Measurements from ENCODE around the gene DPP6.

Gene DPP6

DNA sequence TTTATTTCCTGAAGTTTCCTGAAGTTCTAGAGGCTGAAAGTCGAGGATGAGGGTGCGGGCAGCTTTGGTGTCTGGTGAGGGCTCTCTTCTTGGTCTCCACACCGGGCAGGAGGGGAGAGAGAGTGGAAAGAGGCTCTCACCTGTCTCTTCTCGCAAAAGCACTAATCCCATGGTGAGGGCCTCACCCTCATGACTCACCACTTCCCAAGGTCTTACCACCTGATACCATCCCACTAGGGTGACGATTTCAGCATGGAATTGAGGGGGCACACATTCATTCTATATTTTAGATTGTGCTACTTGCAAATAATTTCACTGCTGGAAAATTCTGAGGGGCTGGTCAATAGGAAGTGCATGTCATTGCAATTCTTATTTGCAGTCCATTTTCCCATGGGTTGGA lies 292.9 kb downstream of the DPP6 start:
- DNase-seq: no peak

DNA sequence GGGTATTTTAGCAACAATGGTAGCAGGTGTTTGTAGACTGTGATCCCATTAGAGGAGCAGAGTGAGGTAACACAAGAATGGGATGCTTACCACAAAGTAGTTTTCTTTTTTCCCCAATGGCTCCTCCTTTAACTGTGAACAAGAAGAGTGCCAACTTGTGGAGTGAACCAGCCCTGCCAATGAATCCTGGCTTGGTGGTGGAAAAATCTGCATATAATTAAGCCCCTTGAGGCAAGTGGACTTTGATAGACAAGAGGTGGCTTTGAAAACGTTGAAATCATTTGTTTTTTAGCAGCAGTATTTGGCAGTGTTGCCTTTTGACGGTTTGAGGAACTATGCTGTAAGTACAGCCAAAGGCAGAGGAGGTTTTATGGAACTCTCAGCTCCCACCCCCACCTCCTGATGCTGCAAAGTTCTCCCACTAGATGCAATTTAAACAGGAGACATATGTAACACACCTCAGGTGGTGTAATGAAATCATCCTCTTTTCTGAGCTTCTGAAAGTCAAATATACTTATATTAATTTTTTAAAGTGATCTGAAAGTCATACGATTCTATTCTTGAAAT lies 295.6 kb downstream of the DPP6 start:
- DNase-seq: no peak

DNA sequence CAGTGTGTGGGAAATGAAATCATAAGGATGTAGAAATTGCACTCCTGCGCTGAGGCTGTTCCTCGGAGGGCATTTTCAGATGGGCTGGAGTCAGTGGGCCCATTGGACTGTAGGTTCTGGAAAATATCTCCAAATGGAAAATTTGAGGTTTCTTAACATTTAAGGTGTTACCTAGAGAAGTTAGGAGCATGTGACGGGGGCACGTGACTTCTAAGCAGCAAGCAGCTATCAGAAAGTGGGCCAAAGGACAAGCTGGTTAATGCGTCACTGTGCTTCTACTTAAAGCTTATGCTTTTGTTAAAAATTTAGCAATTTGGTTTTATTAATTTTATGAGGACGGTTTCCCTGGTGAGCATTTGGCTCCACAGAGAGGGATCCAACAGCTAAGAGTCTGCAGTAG lies 298.7 kb downstream of the DPP6 start:
- DNase-seq: no peak

DNA sequence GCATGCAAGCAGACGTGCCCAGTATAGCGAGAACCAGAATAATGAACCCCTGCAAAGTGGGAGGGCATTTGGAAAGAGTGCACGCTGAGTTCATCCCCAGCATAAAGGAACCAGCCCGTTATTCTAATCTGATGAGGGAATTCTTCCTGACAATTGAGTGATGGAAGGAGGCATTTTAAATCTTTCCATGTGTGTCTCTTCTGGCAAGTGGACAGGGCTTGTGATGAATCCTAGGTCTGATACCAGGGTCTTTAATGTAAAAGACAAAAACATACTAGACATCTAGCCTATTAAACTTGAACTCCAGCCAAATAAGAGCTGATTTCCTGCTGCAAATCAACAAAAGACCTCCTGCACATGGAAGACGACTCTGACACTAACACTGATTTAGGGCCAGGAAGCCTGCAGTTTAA lies 301.2 kb downstream of the DPP6 start:
- DNase-seq: no peak

DNA sequence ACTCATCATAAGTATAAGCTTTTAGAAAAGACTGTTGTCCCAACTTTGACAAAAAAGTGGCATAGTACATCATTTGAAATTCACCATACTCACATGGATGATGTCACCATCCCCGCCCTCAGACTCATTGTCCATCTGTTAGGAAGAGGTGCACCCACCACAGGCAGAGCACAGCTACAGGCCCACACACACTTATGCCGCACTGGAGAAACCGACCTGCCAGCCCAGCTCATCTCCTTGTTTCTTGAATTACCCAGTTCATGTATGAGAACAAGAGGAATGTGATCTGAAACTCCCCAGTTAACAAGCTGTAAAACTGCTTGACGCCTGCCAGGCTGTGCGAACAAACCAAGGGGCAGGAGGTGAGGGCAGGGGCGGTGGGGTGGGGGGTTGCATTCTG lies 312.0 kb downstream of the DPP6 start:
- no peak for DNase-seq

DNA sequence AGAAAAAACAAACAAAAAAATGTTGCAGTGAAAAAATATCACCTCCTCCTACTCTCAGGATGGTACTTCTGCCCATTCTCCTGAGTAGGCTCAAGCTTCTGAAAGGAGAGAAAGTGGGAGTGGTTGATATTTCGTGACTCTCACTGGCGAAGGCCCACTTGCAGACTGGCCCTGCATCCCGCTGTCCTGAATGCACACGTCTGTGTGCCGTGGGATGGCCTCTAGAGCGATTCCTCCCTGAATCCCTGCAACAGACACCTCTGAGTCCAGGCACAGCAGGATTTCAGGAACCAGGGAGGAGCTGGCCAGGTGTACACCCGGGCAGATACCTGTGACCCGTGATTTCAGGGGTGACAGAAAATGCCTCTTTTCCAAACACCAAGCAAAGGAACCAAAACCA lies 319.2 kb downstream of the DPP6 start:
- no peak for DNase-seq

DNA sequence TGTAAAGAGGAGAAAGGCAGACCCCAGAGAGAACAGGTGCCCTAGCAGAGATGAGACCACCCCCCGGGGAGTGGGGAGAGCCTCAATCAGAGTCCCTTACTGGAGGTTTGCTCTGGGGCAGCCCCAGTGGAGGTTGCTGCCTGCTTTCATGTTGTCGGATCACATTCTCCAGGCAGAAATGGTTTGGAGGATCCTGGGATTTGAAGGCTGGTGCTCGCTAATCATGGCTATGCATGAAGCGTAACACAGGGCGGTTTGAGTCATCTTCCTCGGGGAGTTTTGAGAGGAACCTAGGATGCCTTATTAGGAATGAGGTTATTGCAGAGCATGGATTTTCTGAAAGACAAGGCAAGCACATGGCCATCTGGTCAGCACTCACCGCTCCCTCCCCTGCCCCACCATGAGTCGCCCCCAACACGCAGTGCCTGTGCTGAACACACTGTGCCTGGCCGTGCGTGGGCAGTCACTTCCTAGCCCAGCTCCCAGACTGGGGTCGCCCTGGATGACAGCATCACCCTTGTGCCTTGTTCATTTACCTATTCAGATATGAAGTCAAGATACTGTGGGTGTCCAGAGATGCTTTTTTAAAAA lies 319.9 kb downstream of the DPP6 start:
- DNase-seq: no peak

DNA sequence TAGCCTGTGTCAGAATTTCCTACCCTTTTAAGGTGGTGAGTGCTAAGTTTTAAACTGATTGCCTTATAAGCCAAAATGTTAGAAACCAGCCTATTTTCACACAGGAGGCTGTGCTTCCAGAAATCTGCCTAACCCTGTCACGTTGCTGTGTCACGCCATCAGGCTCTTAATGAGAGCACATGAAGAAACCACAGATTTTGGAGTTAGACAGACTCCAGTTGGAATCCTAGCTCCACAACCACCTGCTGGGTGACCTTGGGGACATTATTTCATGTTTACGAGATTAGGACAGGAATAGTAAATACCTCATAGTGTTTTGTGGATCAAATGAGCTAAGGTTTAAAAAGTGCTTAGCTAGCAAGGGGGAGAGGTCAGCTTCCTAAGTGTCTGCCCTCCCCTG lies 321.8 kb downstream of the DPP6 start:
- no peak for DNase-seq

DNA sequence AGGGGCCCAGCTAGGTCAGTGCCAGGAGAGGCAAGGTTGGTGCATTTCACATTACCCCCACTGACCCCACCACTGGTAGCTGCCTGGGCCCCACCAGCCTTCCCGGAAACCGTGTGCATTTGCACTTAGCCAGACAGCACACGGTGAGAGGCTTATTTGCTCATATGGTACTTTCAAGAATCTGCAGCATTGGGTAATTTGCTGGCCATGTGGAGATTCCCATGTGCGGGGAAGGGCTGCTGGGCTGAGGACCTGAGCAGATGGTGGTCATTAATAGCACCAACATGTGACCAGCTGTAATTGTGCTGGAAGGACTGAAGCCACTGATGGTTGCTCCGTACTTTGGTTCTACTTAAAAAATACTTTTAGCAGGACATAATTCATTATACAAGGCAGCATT lies 323.8 kb downstream of the DPP6 start:
- no peak for DNase-seq

DNA sequence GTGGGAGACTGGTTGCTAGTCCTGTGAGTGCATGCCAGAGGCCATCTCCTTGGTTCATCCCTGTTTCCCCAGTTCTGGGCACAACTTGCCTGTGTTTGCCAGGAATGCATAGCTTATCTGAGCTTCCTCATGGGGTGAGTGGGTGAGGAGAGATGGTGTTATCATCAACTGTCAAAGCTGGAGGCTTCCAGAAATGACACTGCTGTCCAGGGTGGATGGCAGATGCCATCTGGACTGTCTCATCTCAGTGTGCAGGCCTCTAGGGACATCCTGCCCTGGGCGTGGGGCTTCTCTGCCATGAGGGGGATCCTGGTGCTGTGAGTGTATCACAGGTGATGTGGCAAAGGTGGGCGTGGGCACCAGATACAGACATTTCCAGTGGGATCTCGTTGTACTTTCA lies 328.6 kb downstream of the DPP6 start:
- DNase-seq: no peak

DNA sequence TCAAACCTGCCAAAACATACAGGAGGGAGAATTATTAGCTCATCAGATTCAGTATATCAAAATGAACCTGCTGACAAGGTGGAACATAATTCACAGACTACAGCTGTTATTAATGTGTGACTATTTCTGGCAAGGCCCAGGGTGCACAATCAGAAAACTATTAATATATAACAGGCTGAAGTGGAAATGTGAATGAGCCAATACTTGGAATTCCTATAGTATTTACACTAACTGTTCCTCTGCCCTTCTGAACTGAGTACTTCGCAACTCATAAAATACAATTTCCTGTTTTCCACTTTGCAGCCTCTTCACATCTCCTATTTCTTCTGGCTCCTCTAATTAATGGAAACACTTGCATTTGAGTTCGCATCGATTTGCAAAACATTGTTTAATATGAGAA lies 330.8 kb downstream of the DPP6 start:
- no peak for DNase-seq

DNA sequence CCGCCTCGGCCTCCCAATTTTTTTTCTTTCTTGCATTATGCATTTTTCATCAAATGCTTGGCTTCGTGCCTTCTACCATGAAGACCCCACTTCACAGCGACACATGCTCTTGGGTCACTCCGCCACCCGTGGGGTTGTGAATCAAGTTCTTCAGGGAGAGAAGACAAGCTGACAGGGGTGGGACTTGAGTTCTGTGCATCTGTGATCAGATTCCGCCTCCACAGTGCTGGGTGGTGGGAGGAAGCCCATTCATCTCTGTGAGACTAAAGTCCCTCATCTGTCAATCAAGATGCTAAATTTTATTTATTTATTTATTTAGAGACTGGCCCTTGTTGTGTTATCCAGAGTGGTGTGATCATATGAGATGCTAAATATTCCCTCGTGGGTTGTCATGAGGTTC lies 333.0 kb downstream of the DPP6 start:
- no peak for DNase-seq

DNA sequence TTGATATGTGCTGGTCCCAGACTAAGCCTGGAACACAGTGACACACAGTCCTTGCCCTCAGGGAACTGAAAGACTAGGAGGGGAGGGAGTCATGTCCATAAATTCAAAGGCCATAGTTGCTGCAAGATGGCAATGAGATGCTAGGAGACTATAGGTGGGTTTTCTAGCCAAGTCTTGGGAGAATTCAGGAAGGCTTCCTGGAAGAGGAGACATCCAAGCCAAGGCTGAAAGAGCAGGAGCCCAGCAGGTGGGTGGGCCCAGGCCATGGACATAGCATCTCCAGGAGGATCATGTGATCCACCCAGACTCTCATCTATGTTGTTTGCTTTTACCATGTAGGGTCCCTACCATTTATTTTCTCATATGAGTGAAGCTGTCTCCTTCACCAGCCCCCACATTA lies 335.1 kb downstream of the DPP6 start:
- DNase-seq: no peak

DNA sequence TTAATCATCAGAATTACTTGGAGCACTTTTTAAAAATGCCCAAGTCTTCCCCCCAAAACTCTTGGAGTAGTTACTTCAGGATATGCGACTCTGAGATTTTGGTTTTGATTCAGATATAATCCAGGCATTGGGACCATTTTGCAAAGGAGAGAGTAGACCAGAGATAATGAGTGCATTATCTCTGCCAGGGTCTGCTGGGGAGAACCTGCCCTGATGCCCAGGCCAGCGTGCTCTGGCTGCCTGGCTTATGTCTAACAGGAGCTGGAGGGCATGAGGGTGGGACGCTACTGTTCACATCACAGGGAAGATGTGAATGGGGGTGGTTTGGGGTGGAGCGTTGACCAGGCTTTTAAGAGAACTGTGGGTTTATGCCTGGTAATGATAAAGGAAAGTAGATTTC lies 336.2 kb downstream of the DPP6 start:
- no peak for DNase-seq

DNA sequence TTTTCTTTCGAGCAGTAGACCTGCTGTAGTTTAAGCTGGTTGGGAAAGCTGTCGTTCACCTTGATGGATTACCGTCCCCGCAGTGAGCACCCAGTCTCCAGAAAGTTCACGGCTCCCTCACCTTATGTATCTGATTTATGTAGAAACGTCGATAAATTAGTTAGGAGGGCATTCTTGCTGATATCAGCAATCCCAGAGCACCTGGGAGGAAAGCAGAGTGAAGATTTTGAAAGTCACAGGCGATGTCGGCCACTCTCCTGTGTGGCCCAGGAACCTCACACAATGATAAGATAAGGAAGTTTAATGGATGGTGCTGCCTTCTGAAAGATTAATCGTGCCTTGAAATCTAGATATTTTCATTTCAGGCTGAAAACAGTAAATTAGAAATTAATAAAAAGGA lies 336.8 kb downstream of the DPP6 start:
- DNase-seq: no peak

DNA sequence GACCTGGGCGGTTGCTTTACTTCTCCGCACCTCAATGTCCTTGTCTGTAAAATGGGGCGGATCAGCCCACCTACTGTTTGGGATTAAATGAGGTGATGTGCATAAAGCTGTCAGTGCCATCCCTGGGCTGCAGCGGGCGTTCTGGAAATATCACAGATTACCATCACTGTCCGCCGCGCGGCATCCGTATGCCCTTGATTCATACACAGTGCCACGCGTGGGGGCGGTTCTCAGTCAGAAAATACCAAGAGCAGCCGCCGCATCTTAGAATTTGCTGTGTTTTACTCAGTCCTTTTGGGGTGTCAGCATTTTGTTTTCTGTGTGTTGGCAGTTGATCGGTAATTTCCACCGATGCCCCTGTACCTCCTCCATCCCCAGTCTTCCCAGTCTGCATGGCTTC lies 338.8 kb downstream of the DPP6 start:
- DNase-seq: no peak

DNA sequence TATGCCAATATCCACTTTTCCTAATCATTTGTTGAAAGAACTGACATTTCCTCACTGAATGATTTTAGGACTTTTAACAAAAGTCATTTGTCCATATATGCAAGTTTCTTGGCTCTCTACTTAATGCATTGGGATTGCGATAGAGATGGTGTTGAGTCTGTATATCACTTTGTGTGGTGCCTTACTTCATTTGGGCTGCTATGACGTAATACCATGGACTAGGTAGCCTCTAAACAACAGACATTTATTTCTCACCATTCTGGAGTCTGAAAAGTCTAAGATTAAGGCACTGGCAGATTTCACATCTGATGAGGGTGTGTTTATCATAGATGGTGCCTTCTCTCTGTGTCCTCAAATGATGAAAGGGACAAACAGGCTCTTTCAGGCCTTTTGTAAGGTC lies 342.6 kb downstream of the DPP6 start:
- no peak for DNase-seq

DNA sequence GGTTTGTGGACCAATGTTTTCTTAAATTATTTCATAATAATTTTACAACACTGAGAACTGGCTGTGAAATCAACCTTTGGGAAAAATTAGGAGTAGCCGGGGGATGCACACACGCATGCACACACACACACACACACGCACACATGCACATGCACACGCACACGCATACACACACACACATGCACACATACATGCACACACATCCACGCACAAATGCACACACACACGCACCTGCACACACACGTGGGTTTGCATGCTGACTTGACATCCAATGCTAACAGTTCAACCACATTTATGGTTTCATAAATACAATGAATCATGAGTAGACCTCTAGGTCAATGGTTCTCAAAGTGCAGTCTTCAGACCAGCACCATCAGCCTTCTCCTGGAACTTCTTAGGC lies 354.1 kb downstream of the DPP6 start:
- no peak for DNase-seq

DNA sequence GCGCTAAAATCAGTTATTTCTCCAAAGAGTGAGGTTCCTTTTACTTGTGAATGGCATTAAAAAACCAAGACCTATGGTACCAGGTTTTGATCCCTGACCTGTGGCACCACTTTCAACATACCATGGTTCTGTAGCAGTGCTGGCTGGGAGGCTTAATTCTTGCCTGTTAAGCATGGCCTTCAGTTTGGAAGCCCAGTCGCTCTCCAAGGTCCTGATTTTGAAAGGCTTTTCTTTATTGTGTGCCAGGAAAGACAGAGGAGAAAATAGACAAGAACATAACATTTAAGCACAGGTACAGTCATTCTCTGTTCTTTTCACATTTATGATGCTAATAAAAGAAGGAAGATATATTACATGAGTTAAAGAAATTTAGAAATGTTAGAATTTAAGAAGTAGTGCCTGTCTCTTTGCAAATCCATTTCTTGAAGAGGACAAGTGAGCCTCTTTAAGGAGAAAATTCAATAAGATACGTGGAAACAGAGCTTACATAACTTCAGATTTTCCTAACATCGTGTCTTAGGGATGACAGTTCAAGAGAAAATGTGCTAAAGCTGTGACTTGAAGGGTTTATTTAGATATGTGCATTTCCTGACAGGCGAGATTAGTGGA lies 357.6 kb downstream of the DPP6 start:
- no peak for DNase-seq

DNA sequence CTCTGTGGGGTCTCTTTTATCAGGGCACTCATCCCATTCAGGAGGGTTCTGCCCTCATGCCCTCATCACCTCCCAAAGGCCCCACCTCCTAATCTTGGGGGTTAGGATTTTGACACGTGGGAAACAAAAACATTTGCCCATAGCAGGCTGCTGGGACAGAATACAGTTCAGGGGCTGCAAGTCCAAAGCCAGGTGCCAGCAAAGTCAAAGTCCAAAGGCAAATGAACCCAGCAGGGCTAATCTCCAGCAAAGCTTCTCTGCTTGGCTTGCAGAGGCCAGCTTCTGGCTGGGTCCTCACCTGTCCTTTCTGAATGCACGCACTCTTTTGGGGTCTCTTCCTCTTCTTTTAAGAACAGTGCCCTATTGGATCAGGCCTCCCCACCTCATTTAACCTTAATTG lies 359.9 kb downstream of the DPP6 start:
- no peak for DNase-seq

DNA sequence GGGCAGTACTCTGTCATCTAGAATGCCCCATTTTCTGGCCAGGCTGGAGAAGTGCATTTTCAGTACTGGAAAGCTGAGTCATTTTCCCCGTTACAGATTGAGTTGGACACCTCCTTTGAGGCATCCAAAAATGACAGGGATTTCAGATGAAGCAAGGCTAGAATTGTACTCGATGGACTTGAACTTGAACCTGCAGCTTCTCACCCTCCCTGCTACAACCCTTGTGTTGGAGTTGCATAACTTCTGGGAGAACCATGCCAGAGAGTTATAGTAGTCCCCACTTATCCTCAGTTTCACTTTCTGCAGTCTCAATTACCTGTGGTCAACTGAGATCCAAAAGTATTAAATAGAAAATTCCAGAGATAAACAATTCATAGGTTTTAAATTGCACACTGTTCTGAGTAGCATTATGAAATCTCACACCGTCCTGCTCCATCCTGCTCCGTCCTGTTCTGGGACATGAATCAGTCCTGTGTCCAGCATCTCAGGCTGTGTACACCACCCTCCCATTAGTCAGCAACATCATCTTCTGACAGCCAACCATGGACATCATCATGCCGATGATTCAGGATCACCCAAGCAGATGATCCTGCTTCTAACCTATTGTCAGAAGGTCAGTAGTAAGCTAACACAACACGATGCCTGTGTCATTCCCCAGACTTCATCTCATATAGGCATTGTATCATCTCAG lies 363.7 kb downstream of the DPP6 start:
- no peak for DNase-seq

DNA sequence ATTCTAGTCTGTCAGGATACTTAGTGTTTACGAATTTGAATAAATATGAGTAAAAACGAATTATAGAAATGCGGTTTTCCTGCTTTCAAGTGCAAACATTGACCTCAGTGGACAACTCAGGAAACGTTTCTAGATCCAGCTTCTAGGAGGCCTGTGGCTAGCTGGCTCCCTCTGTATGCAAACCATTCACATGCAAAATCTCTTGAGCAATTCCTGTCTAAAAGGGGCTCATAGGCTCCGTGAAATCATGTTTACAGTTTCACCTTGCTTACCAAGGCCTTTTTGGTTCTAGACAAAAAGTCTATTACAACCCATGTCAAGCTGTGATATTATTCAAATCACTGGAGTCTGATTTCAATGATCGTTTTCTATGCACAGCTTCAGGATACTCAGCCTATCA lies 364.5 kb downstream of the DPP6 start:
- DNase-seq: no peak

DNA sequence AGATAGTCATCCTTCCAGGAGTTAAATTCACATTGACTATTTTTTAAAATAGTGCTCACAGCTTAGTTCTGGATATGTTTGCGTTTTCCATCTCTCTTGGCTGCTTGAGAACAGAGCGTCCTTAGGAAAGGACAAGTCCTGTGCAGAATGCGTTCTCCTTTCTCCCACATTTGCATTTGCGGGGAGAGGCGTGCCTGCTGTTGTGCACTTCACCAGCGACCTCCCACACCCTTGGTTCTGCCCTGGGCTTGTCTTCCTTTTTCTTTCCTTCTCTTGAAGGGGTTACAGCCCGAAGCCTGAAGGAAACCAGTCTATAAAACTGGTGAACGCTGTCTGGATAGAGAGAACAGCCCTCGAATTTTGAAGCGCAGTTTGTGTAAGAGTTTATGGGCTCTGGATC lies 367.1 kb downstream of the DPP6 start:
- DNase-seq: no peak

DNA sequence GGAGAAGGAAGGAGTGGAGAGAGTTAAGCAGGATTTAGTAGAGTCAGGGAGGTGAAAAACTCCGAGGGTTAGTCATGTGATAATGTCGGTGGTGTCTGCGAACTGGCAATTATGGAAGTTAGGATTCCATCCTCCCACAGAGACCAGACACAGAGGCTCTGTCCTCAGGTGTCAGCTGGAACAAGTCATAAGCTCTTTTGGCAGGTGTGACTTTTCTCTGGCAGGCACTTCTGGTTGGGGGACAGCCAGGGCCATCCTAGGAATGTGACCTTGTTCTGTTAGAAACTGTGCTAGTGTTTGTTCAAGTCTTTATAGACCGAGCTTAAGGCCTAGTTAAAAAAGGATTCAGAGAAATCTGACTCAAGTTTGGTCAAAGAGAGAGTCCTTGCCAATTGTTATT lies 371.0 kb downstream of the DPP6 start:
- no peak for DNase-seq

DNA sequence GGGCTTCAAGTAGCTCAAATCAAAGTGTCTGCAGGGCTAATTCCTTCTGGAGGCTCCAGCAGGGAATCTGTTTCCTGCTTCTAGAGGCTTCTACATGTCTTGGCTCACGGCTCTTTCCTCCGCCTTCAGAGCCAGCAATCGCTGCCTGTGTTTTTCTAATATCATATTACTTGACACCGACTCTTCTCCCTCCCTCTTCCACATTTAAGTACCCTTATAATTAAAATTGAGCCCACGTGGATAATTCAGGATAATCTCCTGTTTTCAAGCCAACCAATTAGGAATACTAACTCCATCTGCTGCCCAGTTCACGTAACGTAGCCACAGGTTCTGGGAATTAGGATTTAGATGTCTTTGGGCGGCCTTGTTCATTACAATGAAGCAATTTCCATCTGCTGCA lies 372.2 kb downstream of the DPP6 start:
- no peak for DNase-seq
